HuH-7 (cell line): ENCODE data around the gene RHOB.
A peak's percentile ranks its signal among the peaks of the same experiment; 100 is the strongest.
"Not testable (repeated sequence)": the region's sequence is repeated elsewhere in the genome, so short reads cannot be mapped to it uniquely, and the experiment has no call there.

Source experiments
- DNase-seq: peaks from one replicate; pipeline ENCODE4 v3.0.0; 2011; ENCODE audit warnings: low spot score

Gene RHOB

DNA sequence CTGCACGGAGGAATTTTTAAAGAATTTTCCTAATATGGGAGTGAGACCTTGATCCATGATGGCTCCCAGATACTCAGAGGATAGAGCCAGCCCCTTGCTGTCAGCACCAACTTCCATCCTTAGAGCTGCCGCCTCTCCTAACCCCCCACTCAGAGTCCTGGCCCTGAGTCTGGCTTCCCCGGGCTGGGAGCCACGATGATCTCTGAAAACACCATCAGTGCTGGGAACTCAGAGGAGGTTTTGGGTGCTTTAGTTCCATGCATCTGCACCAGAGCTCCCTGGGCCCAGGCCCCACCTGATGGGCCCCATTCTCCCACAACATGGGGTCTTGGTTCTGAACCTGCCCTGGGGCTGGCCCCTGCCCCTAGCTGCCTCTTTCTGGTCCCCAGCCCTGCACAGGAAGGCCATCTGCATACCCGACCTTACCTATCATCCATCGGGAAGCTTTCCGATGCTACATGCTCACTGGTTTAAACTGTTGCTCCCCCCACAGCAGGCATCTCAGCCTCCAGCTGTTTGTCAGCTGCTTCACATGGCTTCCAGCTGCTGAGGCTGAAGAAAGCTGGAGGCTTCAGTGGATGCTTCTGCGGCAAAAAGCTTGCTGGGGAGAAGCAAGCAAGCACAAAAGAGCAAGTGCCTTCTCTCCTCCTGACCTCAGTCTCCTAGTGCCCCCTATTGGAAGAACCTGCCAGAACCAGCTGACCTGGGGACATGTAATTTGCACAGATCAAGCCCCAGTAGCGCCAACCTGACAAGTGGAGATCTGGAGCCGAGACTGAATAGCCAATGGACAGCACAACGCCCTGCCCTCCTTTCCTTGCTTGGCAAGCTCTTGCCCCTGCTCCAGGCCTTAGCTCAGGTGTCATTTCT lies 24.2 kb upstream of the RHOB start:
- DNase-seq = peak; percentile 21

- no peak for DNase-seq
Observed at GRCh38 chr2:20423359-20423758, 23.5 kb upstream of the RHOB start.

DNA sequence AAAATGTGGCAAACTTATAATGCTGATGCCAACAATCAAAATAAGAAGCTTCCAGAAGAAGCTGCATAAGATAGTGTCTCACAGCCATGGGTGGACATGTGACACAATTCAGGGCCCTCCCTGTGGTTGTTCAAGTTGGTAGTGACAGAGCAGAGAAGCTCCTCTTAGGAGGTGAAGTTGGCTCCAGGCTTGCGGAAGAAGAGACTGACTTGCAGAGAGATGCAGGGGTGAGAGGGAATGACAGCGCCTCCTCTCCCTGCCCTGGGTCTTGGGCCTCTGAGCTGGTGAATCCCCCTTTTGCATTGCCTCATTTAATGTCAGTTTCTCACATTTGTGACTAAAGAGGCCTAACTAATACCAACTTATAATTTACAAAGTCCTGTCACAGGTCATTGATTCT lies 23.0 kb upstream of the RHOB start:
- no peak for DNase-seq

- DNase-seq = no peak
Observed at GRCh38 chr2:20424300-20425290, 22.3 kb upstream of the RHOB start.

- DNase-seq = no peak
Observed at GRCh38 chr2:20425371-20425881, 21.4 kb upstream of the RHOB start.

DNA sequence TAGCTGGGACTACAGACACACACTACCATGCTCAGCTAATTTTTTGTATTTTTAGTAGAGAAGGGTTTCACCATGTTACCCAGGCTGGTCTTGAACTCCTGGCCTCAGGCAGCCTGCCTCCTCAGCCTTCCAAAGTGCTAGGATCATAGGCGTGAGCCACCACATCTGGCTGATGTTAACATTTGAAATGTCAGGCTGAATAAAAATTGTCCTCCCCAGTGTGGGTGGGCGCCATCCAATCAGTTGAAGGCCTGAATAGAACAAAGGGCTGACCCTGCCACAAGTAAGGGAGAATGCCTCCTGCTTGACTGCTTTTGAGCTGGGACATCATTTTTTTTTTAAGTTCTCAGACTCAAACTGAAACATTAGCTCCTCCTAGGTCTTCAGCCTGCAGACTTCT lies 21.0 kb upstream of the RHOB start:
- no peak for DNase-seq

DNA sequence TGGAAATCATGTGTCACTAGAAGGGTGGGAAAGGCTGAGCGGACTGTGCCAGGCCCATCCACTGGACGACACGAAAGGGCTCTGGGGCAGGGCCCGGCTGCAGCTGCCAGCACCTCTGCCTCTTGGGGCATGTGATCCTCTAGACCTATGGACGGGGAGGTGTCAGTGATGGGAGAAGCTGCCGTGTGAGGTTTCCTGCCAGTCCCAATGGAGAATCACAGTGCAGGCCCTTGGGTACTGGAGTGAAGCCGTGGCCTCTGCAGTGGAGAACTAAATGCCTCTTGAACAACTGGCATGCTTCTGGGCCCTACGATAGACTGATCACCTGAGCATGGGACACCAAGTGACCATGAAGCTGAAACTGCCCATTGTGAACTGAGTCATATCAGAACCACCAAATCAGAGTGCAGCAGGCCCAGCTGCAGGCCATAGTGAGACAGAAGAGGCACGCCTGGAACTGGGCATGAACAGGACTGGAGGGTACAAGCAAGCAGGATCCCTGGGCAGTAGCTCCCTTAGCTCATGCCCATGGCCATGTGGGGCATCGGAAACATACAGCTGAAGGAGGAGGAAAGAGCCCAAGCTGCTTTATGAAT lies 18.8 kb upstream of the RHOB start:
- no peak for DNase-seq

DNA sequence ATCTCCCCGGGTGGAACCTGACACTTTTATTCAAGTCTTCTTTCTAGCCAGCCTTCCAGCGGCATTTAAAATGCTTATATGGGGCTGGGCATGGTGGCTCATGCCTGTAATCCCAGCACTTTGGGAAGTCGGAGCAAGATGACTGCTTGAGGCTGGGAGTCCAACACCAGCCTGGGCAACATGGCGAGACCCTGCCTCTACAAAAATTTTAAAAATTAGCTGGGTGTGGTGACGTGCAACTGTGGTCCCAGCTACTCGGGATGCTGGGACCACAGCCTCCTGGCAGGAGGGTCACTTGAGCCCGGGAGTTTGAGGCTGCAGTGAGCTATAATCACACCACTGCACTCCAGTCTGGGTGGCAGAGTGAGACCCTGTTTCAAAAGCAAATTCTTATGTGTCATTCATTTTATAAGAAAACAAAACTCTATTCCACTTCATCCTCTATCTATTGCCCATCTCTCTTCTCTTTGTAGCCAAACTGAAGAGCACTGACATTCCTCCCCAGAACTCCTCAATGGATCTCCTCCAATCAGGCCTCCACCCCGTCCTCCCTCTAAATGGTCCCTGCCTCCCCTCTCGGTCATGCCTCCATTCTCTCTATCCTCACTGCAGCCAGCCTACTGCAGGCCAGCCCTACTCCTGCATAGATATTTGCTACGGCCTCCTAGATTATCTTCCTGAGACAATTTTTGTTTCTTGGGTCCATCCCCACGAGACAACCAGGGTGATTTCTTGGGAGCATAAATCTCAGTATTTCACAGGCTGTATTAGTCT lies 18.0 kb upstream of the RHOB start:
- DNase-seq = no peak

GRCh38 chr2:20429528-20429927 lies 17.3 kb upstream of the RHOB start:
- DNase-seq = no peak

DNA sequence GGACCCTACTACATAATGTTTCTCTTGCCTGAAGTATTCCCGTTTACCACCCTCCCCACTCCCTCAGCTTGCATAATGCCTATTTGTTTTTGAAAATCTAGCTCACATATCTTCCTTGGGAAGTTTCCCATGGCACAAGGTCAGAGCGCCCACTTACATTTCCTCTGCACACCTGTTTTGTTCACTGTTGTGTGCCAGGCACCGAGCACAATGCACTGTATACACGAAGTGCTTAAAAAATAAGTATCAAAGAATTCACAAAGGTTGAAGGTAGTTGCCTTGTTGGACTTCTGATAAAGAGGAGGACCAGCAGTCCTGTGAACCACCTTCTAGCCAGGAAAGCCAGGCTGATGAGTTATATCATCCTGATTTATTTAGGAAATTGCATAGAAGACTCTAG lies 16.8 kb upstream of the RHOB start:
- no peak for DNase-seq

DNA sequence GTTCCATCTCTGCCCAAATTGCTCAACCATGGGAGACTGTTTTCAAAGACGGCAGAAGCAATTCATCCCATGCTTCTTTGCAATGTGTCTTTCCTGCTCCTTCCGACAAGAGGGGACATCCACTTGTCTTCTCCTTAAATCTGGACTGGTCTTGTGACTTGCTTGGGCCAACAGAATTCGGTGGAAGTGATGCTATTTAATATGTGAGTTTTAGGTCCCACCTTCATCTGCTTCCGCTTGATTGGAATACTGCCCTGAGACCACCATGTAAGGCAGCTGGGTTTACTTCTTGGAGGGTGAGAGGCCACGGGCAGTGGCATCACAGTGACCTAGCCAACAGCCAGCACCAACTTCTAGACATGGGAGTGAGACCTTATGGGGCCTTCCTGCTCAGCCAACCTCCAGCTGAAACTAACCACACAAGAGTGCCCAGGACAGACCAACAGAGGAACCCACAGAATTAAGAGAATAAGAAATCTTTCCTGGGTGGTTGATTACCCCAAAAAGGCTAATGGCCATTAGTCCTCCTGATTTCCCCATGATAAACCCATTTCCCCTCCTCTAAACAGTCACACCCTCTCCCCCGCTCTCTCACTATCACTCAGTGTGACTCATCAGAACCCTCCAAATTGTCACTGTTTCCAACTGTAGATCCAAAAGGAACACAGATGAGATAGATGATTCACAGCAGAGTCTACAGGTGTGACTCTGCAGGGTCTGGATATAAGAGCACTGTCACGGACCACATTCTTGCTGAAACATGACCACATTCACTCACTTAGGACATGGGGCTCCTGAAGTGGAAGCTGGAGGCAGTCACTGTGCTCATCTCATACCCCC lies 16.2 kb upstream of the RHOB start:
- no peak for DNase-seq

GRCh38 chr2:20431301-20431698 lies 15.6 kb upstream of the RHOB start:
- DNase-seq = no peak

- DNase-seq = no peak
Observed at GRCh38 chr2:20431772-20432171, 15.1 kb upstream of the RHOB start.

GRCh38 chr2:20432714-20433113 lies 14.2 kb upstream of the RHOB start:
- DNase-seq = no peak

GRCh38 chr2:20433249-20433648 lies 13.6 kb upstream of the RHOB start:
- DNase-seq = no peak

GRCh38 chr2:20433946-20434553 lies 12.8 kb upstream of the RHOB start:
- DNase-seq = no peak

DNA sequence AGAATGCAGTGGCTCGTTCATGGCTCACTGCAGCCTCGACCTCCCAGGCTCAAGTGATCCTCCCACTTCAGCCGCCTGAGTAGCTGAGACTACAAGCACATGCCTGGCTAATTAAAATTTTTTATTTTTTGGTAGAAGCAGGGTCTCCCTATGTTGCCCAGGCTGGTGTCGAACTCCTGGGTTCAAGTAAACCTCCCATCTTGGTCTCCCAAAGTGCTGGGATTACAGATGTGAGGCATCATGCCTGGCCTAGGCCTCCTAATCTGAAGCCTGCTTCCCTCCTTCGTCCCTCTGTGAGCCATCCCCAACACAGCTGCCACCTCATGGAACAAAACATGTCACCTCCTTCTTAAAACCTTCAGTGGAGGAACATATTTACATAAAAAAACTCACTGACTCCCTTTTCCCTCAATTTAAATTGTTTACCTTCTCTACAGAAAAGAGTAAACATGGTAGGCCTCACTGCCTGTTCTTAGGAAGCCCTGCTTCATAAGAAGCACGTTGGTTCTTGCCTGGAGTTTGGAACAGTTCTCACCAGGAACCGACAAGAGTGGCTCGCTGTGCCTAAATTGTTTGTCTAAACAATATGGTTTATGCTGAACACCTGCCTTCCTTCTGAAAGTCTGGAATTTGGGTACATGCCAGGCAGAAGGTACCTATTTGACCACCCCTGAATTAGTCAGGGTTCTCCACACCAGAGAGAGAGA lies 12.1 kb upstream of the RHOB start:
- DNase-seq = no peak

DNA sequence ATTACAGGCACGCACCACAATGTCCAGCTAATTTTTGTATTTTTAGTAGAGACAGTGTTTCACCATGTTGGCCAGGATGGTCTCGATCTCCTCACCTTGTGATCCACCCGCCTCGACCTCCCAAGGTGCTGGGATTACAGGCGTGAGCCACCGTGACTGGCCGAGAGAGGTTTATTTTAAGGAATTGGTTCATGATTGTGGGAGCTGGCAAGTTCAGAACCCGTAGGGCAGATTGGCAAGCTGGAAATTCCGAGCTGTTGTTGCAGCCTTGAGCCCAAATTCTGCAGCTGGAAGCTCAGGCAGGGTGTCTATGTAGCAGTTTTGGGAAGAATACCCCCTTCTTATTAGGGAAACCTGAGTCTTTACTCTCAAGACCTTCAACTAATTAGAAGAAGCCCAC lies 11.4 kb upstream of the RHOB start:
- DNase-seq = not testable (repeated sequence)

DNA sequence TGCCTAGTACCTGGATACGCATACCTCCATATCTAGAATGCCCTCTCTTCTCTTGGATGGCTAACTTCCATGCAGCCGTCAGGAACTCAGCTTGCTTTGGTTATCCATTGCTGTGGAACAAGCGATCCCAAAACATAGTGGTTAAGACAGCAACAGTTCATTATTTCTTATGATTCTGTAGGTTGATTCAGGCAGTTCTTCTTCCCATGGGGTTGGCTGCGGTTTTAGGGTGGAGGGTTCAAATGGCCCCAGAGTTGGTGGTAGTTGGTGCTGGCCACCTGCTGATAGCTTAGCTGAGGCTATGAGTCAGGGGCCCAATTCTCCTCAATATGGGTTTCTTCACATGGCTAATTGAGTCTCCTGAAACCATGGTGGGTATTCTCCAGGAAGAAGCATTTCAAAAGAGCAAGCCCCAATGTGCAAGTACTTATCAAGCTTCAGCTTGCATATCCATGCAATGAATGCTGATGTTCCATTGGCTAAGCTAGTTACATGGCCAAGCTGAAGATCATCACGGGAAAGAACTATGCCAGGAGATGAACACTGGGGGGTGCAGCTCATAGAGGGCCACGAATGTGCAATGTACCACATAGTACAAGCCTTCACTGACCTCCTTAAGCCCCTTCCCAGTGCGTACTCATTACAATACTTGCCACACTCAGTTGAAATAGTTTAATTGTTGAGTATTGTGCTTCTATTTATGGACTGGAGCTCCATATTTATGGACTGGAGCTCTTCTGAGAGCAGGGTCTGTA lies 10.0 kb upstream of the RHOB start:
- DNase-seq = no peak
